Stimulated activated naive B cell treated with anti-CD40 and anti-IgM and Interleukin-4, amounts not matched to agents 10 μg/mL and 1 μg/mL and 100 μg/mL, for 72 hours (primary cell): ENCODE results near the gene DNASE1L1.
A peak's percentile ranks its signal among the peaks of the same experiment; 100 is the strongest.

Experiments used
- ATAC-seq, 2 donors: fragments of 150-1000 bp; cut with Tn5 transposase; replicated peaks; 2 replicates each; pipeline ENCODE4 v1.10.0; 2021; ENCODE audit warnings: moderate library complexity in 1 of 2
- DNase-seq: peaks from one replicate; pipeline ENCODE4 v3.0.0; 2021
- H3K27ac Mint-ChIP-seq: one replicate; pipeline ENCODE4 v1.8.0; 2022; ENCODE audit warnings: mild to moderate bottlenecking, mixed read lengths
- H3K27me3 Mint-ChIP-seq, 2 donors: one replicate each; pipeline ENCODE4 v1.8.0; 2022; ENCODE audit warnings: mixed read lengths in 2 of 2
- H3K36me3 Mint-ChIP-seq, 2 donors: one replicate each; pipeline ENCODE4 v1.8.0; 2022; ENCODE audit warnings: mixed read lengths in 2 of 2, mild to moderate bottlenecking in 1 of 2
- H3K4me1 Mint-ChIP-seq, 2 donors: one replicate each; pipeline ENCODE4 v1.8.0; 2022; ENCODE audit warnings: mixed read lengths in 2 of 2, mild to moderate bottlenecking in 1 of 2
- H3K4me3 Mint-ChIP-seq, 2 donors: one replicate each; pipeline ENCODE4 v1.8.0; 2022; ENCODE audit warnings: mild to moderate bottlenecking in 2 of 2, mixed read lengths in 2 of 2, moderate library complexity in 1 of 2
- H3K9me3 Mint-ChIP-seq, 2 donors: one replicate each; pipeline ENCODE4 v1.8.0; 2022; ENCODE audit warnings: mixed read lengths in 2 of 2, mild to moderate bottlenecking in 1 of 2

Gene DNASE1L1

GRCh38 chrX:154430916-154431315 lies 21.9 kb upstream of the DNASE1L1 start:
- peak overlapping the region; percentile 22 to 91 for H3K4me3 Mint-ChIP-seq
- peaks cover 32 to 37% of the 10 kb centered on the region in 2 donors for H3K4me1 Mint-ChIP-seq

GRCh38 chrX:154430479-154430878 lies 21.4 kb upstream of the DNASE1L1 start:
- no peak for DNase-seq
- peaks cover 18 to 30% of the 10 kb centered on the region in 2 donors for H3K36me3 Mint-ChIP-seq
- peak overlapping the region; percentile 22 to 91 for H3K4me3 Mint-ChIP-seq
- no peaks in the 10 kb centered on the region for H3K27me3 Mint-ChIP-seq
- no peak for ATAC-seq
- peaks cover 32 to 37% of the 10 kb centered on the region in 2 donors for H3K4me1 Mint-ChIP-seq
- no peak overlapping the region for H3K27ac Mint-ChIP-seq
- no peaks in the 10 kb centered on the region for H3K9me3 Mint-ChIP-seq

More at GRCh38 chrX:154430916-154431315, 21.9 kb upstream of the DNASE1L1 start:
- no peak overlapping the region for H3K27ac Mint-ChIP-seq
- ATAC-seq, result no peak
- no peaks in the 10 kb centered on the region for H3K27me3 Mint-ChIP-seq
- H3K9me3 Mint-ChIP-seq, result no peaks in the 10 kb centered on the region
- peaks cover 18 to 34% of the 10 kb centered on the region in 2 donors for H3K36me3 Mint-ChIP-seq
- no peak for DNase-seq

GRCh38 chrX:154429711-154430110 lies 20.7 kb upstream of the DNASE1L1 start:
- Mint-ChIP-seq H3K9me3 (no peaks in the 10 kb centered on the region), H3K27ac (peak overlapping the region; percentile 47), H3K4me3 (peak overlapping the region; percentile 82 to 91), H3K4me1 (peaks cover 29 to 37% of the 10 kb centered on the region in 2 donors), H3K27me3 (no peaks in the 10 kb centered on the region), H3K36me3 (peaks cover 18 to 24% of the 10 kb centered on the region in 2 donors)
- ATAC-seq (peak; percentile 55 to 62), DNase-seq (no peak)

GRCh38 chrX:154428176-154429171 lies 19.4 kb upstream of the DNASE1L1 start, which contains the start of gene ATP6AP1:
Gene ATP6AP1 (plus strand): TSS chrX:154428677. CDS start chrX:154428693, 16 bp downstream.
- DNase-seq, result peak; percentile 88
- Mint-ChIP-seq H3K4me3 (peak within 1 kb of the TSS; percentile 82 to 91), H3K27ac (peak within 1 kb of the TSS; percentile 71), H3K4me1 (peaks cover 29 to 37% of the 10 kb centered on the region in 2 donors), H3K9me3 (no peaks in the 10 kb centered on the region), H3K27me3 (no peaks in the 10 kb centered on the region), H3K36me3 (peaks cover 8 to 20% of the 10 kb centered on the region in 2 donors)
- ATAC-seq, result peak; percentile 94 to 96

GRCh38 chrX:154426916-154427770 lies 18.1 kb upstream of the DNASE1L1 start:
- Mint-ChIP-seq H3K36me3 (peaks cover 7 to 12% of the 10 kb centered on the region in 2 donors), H3K4me3 (peak overlapping the region in 1 of 2 donors; percentile 91), H3K9me3 (no peaks in the 10 kb centered on the region), H3K27ac (peak overlapping the region; percentile 37), H3K4me1 (peaks cover 28 to 33% of the 10 kb centered on the region in 2 donors), H3K27me3 (no peaks in the 10 kb centered on the region)
- ATAC-seq, result no peak
- DNase-seq, result no peak

- Mint-ChIP-seq H3K4me1 (peaks cover 10 to 11% of the 10 kb centered on the region in 2 donors), H3K9me3 (no peaks in the 10 kb centered on the region), H3K27me3 (no peaks in the 10 kb centered on the region), H3K27ac (no peak overlapping the region), H3K4me3 (no peak overlapping the region), H3K36me3 (peaks cover 11 to 20% of the 10 kb centered on the region in 2 donors)
- ATAC-seq (no peak), DNase-seq (no peak)
Observed at GRCh38 chrX:154420402-154420756, 11.3 kb upstream of the DNASE1L1 start.

- no peak for DNase-seq
- Mint-ChIP-seq H3K4me3 (no peak overlapping the region), H3K27ac (no peak overlapping the region), H3K27me3 (no peaks in the 10 kb centered on the region), H3K9me3 (no peaks in the 10 kb centered on the region), H3K4me1 (peaks cover 10 to 11% of the 10 kb centered on the region in 2 donors), H3K36me3 (peaks cover 11 to 22% of the 10 kb centered on the region in 2 donors)
- peak in 1 of 2 donors; percentile 13 for ATAC-seq
Observed at GRCh38 chrX:154419688-154420401, 10.8 kb upstream of the DNASE1L1 start.

- peaks cover 10 to 11% of the 10 kb centered on the region in 2 donors for H3K4me1 Mint-ChIP-seq
- H3K9me3 Mint-ChIP-seq, result no peaks in the 10 kb centered on the region
- H3K27ac Mint-ChIP-seq, result no peak overlapping the region
- DNase-seq, result no peak
- no peak overlapping the region for H3K4me3 Mint-ChIP-seq
- no peaks in the 10 kb centered on the region for H3K27me3 Mint-ChIP-seq
- peak; percentile 34 to 77 for ATAC-seq
- H3K36me3 Mint-ChIP-seq, result peaks cover 11 to 22% of the 10 kb centered on the region in 2 donors
Observed at GRCh38 chrX:154419189-154419588, 10.1 kb upstream of the DNASE1L1 start.

- Mint-ChIP-seq H3K9me3 (no peaks in the 10 kb centered on the region), H3K27me3 (no peaks in the 10 kb centered on the region), H3K36me3 (peaks cover 22 to 23% of the 10 kb centered on the region in 2 donors), H3K4me1 (peaks cover 18 to 19% of the 10 kb centered on the region in 2 donors), H3K4me3 (peak overlapping the region in 1 of 2 donors; percentile 16), H3K27ac (no peak overlapping the region)
- no peak for DNase-seq
- no peak for ATAC-seq
Observed at GRCh38 chrX:154417157-154417556, 8.1 kb upstream of the DNASE1L1 start.

- Mint-ChIP-seq H3K4me3 (no peak overlapping the region), H3K9me3 (no peaks in the 10 kb centered on the region), H3K36me3 (peaks cover 15 to 26% of the 10 kb centered on the region in 2 donors), H3K27me3 (no peaks in the 10 kb centered on the region), H3K27ac (no peak overlapping the region), H3K4me1 (peaks cover 21 to 27% of the 10 kb centered on the region in 2 donors)
- DNase-seq, result no peak
- ATAC-seq, result no peak
Observed at GRCh38 chrX:154413142-154413541, 4.1 kb upstream of the DNASE1L1 start.

GRCh38 chrX:154412468-154412867 lies 3.4 kb upstream of the DNASE1L1 start:
- Mint-ChIP-seq H3K9me3 (no peaks in the 10 kb centered on the region), H3K4me3 (peak overlapping the region; percentile 81 to 93), H3K27ac (peak overlapping the region; percentile 20), H3K27me3 (no peaks in the 10 kb centered on the region), H3K4me1 (peaks cover 21 to 28% of the 10 kb centered on the region in 2 donors), H3K36me3 (peaks cover 15 to 26% of the 10 kb centered on the region in 2 donors)
- ATAC-seq (peak; percentile 32 to 37), DNase-seq (no peak)

GRCh38 chrX:154411981-154412340 lies 2.9 kb upstream of the DNASE1L1 start:
- Mint-ChIP-seq H3K27me3 (no peaks in the 10 kb centered on the region), H3K4me3 (peak overlapping the region; percentile 81 to 93), H3K4me1 (peaks cover 21 to 28% of the 10 kb centered on the region in 2 donors), H3K9me3 (no peaks in the 10 kb centered on the region), H3K36me3 (peaks cover 11 to 26% of the 10 kb centered on the region in 2 donors), H3K27ac (peak overlapping the region; percentile 89)
- peak; percentile 49 for DNase-seq
- ATAC-seq, result peak; percentile 74 to 80

- Mint-ChIP-seq H3K4me3 (peak overlapping the region; percentile 67 to 83), H3K9me3 (no peaks in the 10 kb centered on the region), H3K4me1 (peaks cover 23 to 42% of the 10 kb centered on the region in 2 donors), H3K27me3 (no peaks in the 10 kb centered on the region), H3K27ac (peak overlapping the region; percentile 53), H3K36me3 (peaks cover 3 to 23% of the 10 kb centered on the region in 2 donors)
- ATAC-seq (peak; percentile 2 to 4), DNase-seq (no peak)
Observed at GRCh38 chrX:154408659-154409221, 314 bp downstream of the DNASE1L1 start.
